HCT116 (cell line): ENCODE measurements around the gene ADAMTS14. TPM values are rescaled to one million over a fixed set of nuclear protein-coding genes. Genes with fewer than 3 reads are reported as not detected.
A peak's percentile ranks its signal among the peaks of the same experiment; 100 is the strongest.

Experiments used
- ATAC-seq: fragments of 200-7000 bp; cut with Tn5 transposase; 2 replicates; pipeline ENCODE4 v1.9.1; 2020; ENCODE audit warnings: mild to moderate bottlenecking, moderate library complexity
- BruUV-seq: library from RNA; stranded (reverse); fragments of 400-500 nt; replicated peaks from 2 replicates; lab custom pipeline; 2021; lab: Mats Ljungman, UMichigan
- CTCF ChIA-PET: fragments of 300-600 bp; sonication (Branson Sonifier 250); formaldehyde crosslinking; loops from one replicate; lab custom pipeline; 2021; ENCODE audit warnings: antibody characterized with exemption; lab: Charles Lee
- POLR2A ChIA-PET: fragments of 300-600, 350-600 bp; sonication (Branson Sonifier 250); formaldehyde crosslinking; loops from one replicate; lab custom pipeline; 2021; ENCODE audit warnings: antibody characterized with exemption; lab: Charles Lee
- RAD21 ChIA-PET, 2 experiments: fragments of 300-600 bp; sonication (Branson Sonifier 250); formaldehyde crosslinking; loops; one replicate each; lab custom pipeline; 2023; ENCODE audit warnings: low total read pairs in 2 of 2; ENCODE audit not compliant: uncharacterized antibody in 2 of 2, unreplicated experiment in 2 of 2, low non-redundant PET in 1 of 2; lab: Charles Lee
- DNase-seq: peaks from one replicate; pipeline ENCODE4 v3.0.0-alpha.2; 2010; ENCODE audit warnings: low read depth, low spot score
- H2AFZ ChIP-seq: fragments of 200-600 bp; shearing (Covaris generic), sonication (generic); 2 replicates; pipeline ENCODE4 v1.6.1; 2017; ENCODE audit warnings: low read depth, mixed run types, mixed read lengths, antibody characterized with exemption, low read length; ENCODE audit not compliant: poor library complexity, severe bottlenecking
- H3K27ac ChIP-seq: 2 replicates; pipeline ENCODE4 v1.5.1; 2012; ENCODE audit warnings: low read depth, low read length
- H3K27me3 ChIP-seq: fragments of 200-600 bp; sonication (generic); 2 replicates; pipeline ENCODE4 v1.6.1; 2016; ENCODE audit warnings: mixed run types, low read length, mixed read lengths; ENCODE audit not compliant: insufficient read depth
- H3K36me3 ChIP-seq, 2 experiments: fragments of 200-500 bp in 1 of 2; fragments of 200-600 bp in 1 of 2; sonication (Bioruptor generic) in 1 of 2; sonication (generic) in 1 of 2; 2 replicates each; pipeline versions ENCODE4 v1.5.1 to v1.6.1; 2014 to 2016; ENCODE audit warnings: low read length in 2 of 2, inconsistent platforms in 1 of 2, mixed read lengths in 1 of 2, mixed run types in 1 of 2; ENCODE audit not compliant: insufficient read depth in 2 of 2, control insufficient read depth in 1 of 2
- H3K4me1 ChIP-seq, 2 experiments: fragments of 200-600 bp in 1 of 2; sonication (generic) in 1 of 2; 2 replicates each; pipeline versions ENCODE4 v1.5.1 to v1.6.1; 2012 to 2017; ENCODE audit warnings: low read length in 2 of 2, inconsistent platforms in 1 of 2, mild to moderate bottlenecking in 1 of 2, mixed read lengths in 1 of 2, mixed run types in 1 of 2, moderate library complexity in 1 of 2; ENCODE audit not compliant: insufficient read depth in 2 of 2, control insufficient read depth in 1 of 2
- H3K4me2 ChIP-seq: fragments of 200-600 bp; sonication (generic); 2 replicates; pipeline ENCODE4 v1.6.1; 2017; ENCODE audit warnings: mixed run types, low read length, mixed read lengths
- H3K4me3 ChIP-seq, 2 experiments: fragments of 200-600 bp in 1 of 2; sonication (generic) in 1 of 2; replicated peaks in 1 of 2; 2 replicates each; pipeline ENCODE4 v1.5.1; 2011 to 2016; ENCODE audit warnings: low read length in 2 of 2, control low read depth in 1 of 2, low read depth in 1 of 2, mild to moderate bottlenecking in 1 of 2, mixed read lengths in 1 of 2, mixed run types in 1 of 2
- H3K79me2 ChIP-seq: fragments of 200-600 bp; sonication (generic); 2 replicates; pipeline ENCODE4 v1.6.1; 2017; ENCODE audit warnings: mild to moderate bottlenecking, mixed run types, low read length, moderate library complexity, mixed read lengths; ENCODE audit not compliant: insufficient read depth
- H3K9ac ChIP-seq: fragments of 200-600 bp; sonication (generic); 2 replicates; pipeline ENCODE4 v1.6.1; 2016; ENCODE audit warnings: low read length, mixed read lengths
- H3K9me2 ChIP-seq: fragments of 200-600 bp; sonication (generic), shearing (Covaris generic); 2 replicates; pipeline ENCODE4 v1.6.1; 2017; ENCODE audit warnings: mixed run types, mild to moderate bottlenecking, moderate library complexity; ENCODE audit not compliant: insufficient read depth
- H3K9me3 ChIP-seq, 2 experiments: fragments of 200-500 bp in 1 of 2; fragments of 200-600 bp in 1 of 2; sonication (Bioruptor generic) in 1 of 2; sonication (generic) in 1 of 2; 2 replicates each; pipeline ENCODE4 v1.6.1; 2014 to 2017; ENCODE audit warnings: low read length in 2 of 2, mixed read lengths in 2 of 2, inconsistent platforms in 1 of 2, low read depth in 1 of 2, mild to moderate bottlenecking in 1 of 2, mixed run types in 1 of 2, moderate library complexity in 1 of 2; ENCODE audit not compliant: control insufficient read depth in 1 of 2, insufficient read depth in 1 of 2
- H4K20me1 ChIP-seq: fragments of 200-600 bp; sonication (generic), shearing (Covaris generic); 2 replicates; pipeline ENCODE4 v1.6.1; 2017; ENCODE audit warnings: mixed run types, mild to moderate bottlenecking, moderate library complexity; ENCODE audit not compliant: insufficient read depth
- EGR1 ChIP-seq: IDR thresholded peaks from 2 replicates; pipeline ENCODE4 v1.6.1; 2012; ENCODE audit warnings: low read depth
- ELF1 ChIP-seq: IDR thresholded peaks from 2 replicates; pipeline ENCODE4 v1.6.1; 2012; ENCODE audit warnings: low read depth, borderline replicate concordance
- EZH2 ChIP-seq: fragments of 200-600 bp; sonication (generic); IDR thresholded peaks from 2 replicates; pipeline ENCODE4 v1.6.1; 2017; ENCODE audit warnings: antibody characterized with exemption, mixed run types
- FOSL1 ChIP-seq: IDR thresholded peaks from 2 replicates; pipeline ENCODE4 v1.6.1; 2012; ENCODE audit warnings: low read depth
- JUND ChIP-seq: IDR thresholded peaks from 2 replicates; pipeline ENCODE4 v1.6.1; 2012
- POLR2A ChIP-seq: IDR thresholded peaks from 2 replicates; pipeline ENCODE4 v1.7.0; 2011; ENCODE audit warnings: borderline replicate concordance; ENCODE audit not compliant: insufficient read depth, insufficient read length; ENCODE audit errors: extremely low read depth
- POLR2AphosphoS5 ChIP-seq: IDR thresholded peaks from 2 replicates; pipeline ENCODE4 v1.6.1; 2011; ENCODE audit warnings: mild to moderate bottlenecking, low read depth, low read length, moderate library complexity
- RAD21 ChIP-seq: IDR thresholded peaks from 2 replicates; pipeline ENCODE4 v1.6.1; 2012; ENCODE audit warnings: low read depth, mild to moderate bottlenecking
- SP1 ChIP-seq: IDR thresholded peaks from 2 replicates; pipeline ENCODE4 v1.6.1; 2012; ENCODE audit warnings: low read depth
- SRF ChIP-seq: IDR thresholded peaks from 2 replicates; pipeline ENCODE4 v1.6.1; 2012; ENCODE audit warnings: low read depth
- YY1 ChIP-seq: IDR thresholded peaks from 2 replicates; pipeline ENCODE4 v1.6.1; 2011; ENCODE audit warnings: low read length, low read depth, moderate library complexity, mild to moderate bottlenecking; ENCODE audit not compliant: insufficient replicate concordance; ENCODE audit errors: extremely low read depth
- ZFX ChIP-seq: fragments of 450-650 bp; IDR thresholded peaks from 2 replicates; pipeline ENCODE4 v1.6.1; 2017
- ZNF274 ChIP-seq: fragments of 200-500 bp; sonication (Bioruptor generic); IDR thresholded peaks from 2 replicates; pipeline ENCODE4 v1.6.1; 2014; ENCODE audit warnings: mild to moderate bottlenecking, low read depth, low read length, inconsistent platforms
- intact Hi-C: fragments of 100-400 bp; cut with micrococcal nuclease; formaldehyde crosslinking; loops from 2 replicates; pipeline ENCODE4 v1.10.0; 2022
- total RNA-seq: library from RNA; stranded (reverse); gene quantifications from one replicate; pipeline ENCODE4 v1.2.1, GENCODE V29; 2021; ENCODE audit not compliant: unreplicated experiment
- TF ChIP-seq, protein P1 (sequence below): IDR thresholded peaks from 2 replicates; pipeline ENCODE4 v1.6.1; 2012
- TF ChIP-seq, protein P2 (sequence below): IDR thresholded peaks from 2 replicates; pipeline ENCODE4 v1.6.1; 2012; ENCODE audit warnings: low read depth
- TF ChIP-seq, protein P3 (sequence below): IDR thresholded peaks from 2 replicates; pipeline ENCODE4 v1.6.1; 2012
- TF ChIP-seq, protein P4 (sequence below): IDR thresholded peaks from 2 replicates; pipeline ENCODE4 v1.6.1; 2011; ENCODE audit warnings: mild to moderate bottlenecking, low read length, moderate library complexity; ENCODE audit not compliant: insufficient replicate concordance; ENCODE audit errors: extremely low read depth

The ADAMTS14 gene
- total RNA-seq, 1 experiment from 2014 or later = 13.2 TPM

DNA sequence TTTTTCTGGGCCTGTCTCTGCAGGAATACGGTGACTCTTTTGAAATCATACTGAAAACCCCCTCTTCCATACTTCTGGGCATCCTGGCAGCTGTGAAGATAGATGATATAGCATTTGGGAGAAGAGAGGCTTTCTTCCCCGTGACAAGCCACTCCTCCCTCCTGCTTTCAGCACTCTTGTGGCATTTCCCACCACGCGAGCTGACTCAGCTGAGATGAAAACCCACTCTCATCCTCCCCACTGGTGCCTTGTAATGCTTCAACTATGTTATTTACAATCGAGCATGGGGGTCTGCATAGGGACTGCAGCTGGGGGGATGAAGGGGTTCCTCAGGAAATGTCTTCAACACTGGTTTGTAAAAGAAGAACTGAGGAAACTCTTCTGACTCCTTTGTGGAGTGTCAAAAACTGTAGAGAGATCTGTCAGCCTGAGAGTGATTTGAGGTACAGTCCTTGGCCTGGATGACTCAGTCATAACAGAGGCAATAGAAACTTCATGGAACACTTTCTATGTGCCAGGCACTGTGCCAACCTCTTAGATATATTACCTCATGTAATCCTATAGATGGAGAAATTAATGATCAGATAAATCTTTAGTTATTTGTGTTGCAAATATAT is 114.6 kb downstream of the ADAMTS14 start:
- no TSS peak for BruUV-seq
- no peak for ATAC-seq
- intact Hi-C loops = no loop called here

More for the DNA sequence above, 114.6 kb downstream of the ADAMTS14 start:
- POLR2A ChIA-PET = no interaction called here
- 0 out of 4 replicates have a peak, but pooled peaks cover 0 to 3% of the 10 kb centered on the region in 2 experiments for H3K9me3 ChIP-seq
- no peaks in the 10 kb centered on the region for H3K9me2 ChIP-seq
- TF ChIP-seq RAD21 (no peak), ELF1 (no peak), POLR2A (no peak), ZFX (no peak), SRF (no peak), EGR1 (no peak), ZNF274 (no peak), JUND (no peak), FOSL1 (no peak), SP1 (no peak), YY1 (no peak), POLR2AphosphoS5 (no peak), EZH2 (no peak)
- TF ChIP-seq, protein P1, sequence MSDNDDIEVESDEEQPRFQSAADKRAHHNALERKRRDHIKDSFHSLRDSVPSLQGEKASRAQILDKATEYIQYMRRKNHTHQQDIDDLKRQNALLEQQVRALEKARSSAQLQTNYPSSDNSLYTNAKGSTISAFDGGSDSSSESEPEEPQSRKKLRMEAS = no peak
- TF ChIP-seq, protein P2, sequence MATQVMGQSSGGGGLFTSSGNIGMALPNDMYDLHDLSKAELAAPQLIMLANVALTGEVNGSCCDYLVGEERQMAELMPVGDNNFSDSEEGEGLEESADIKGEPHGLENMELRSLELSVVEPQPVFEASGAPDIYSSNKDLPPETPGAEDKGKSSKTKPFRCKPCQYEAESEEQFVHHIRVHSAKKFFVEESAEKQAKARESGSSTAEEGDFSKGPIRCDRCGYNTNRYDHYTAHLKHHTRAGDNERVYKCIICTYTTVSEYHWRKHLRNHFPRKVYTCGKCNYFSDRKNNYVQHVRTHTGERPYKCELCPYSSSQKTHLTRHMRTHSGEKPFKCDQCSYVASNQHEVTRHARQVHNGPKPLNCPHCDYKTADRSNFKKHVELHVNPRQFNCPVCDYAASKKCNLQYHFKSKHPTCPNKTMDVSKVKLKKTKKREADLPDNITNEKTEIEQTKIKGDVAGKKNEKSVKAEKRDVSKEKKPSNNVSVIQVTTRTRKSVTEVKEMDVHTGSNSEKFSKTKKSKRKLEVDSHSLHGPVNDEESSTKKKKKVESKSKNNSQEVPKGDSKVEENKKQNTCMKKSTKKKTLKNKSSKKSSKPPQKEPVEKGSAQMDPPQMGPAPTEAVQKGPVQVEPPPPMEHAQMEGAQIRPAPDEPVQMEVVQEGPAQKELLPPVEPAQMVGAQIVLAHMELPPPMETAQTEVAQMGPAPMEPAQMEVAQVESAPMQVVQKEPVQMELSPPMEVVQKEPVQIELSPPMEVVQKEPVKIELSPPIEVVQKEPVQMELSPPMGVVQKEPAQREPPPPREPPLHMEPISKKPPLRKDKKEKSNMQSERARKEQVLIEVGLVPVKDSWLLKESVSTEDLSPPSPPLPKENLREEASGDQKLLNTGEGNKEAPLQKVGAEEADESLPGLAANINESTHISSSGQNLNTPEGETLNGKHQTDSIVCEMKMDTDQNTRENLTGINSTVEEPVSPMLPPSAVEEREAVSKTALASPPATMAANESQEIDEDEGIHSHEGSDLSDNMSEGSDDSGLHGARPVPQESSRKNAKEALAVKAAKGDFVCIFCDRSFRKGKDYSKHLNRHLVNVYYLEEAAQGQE = no peak
- TF ChIP-seq, protein P3, sequence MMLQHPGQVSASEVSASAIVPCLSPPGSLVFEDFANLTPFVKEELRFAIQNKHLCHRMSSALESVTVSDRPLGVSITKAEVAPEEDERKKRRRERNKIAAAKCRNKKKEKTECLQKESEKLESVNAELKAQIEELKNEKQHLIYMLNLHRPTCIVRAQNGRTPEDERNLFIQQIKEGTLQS = no peak
- TF ChIP-seq, protein P4, sequence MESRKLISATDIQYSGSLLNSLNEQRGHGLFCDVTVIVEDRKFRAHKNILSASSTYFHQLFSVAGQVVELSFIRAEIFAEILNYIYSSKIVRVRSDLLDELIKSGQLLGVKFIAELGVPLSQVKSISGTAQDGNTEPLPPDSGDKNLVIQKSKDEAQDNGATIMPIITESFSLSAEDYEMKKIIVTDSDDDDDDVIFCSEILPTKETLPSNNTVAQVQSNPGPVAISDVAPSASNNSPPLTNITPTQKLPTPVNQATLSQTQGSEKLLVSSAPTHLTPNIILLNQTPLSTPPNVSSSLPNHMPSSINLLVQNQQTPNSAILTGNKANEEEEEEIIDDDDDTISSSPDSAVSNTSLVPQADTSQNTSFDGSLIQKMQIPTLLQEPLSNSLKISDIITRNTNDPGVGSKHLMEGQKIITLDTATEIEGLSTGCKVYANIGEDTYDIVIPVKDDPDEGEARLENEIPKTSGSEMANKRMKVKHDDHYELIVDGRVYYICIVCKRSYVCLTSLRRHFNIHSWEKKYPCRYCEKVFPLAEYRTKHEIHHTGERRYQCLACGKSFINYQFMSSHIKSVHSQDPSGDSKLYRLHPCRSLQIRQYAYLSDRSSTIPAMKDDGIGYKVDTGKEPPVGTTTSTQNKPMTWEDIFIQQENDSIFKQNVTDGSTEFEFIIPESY = no peak
- H3K4me2 ChIP-seq = peak overlapping the region; percentile 17; the same call in 1 of the 2 replicates
- H3K4me3 ChIP-seq = no peak overlapping the region
- no peaks in the 10 kb centered on the region for H3K27me3 ChIP-seq
- no peaks in the 10 kb centered on the region for H4K20me1 ChIP-seq
- no peak for DNase-seq
- no peak overlapping the region for H3K9ac ChIP-seq
- RAD21 ChIA-PET = no interaction called here
- H3K4me1 ChIP-seq = peaks cover 0 to 12% of the 10 kb centered on the region in 2 experiments; a peak in 2 of 4 replicates
- H3K27ac ChIP-seq = no peak overlapping the region
- H2AFZ ChIP-seq = no peak overlapping the region
- H3K79me2 ChIP-seq = no peaks in the 10 kb centered on the region
- H3K36me3 ChIP-seq = no peaks in the 10 kb centered on the region
- CTCF ChIA-PET = no interaction called here
